Measurements from ENCODE around the gene NFAT5.

Gene NFAT5

GRCh38 chr16:69599731-69600130 is 34.0 kb downstream of the NFAT5 start:
- Mint-ChIP-seq H3K36me3 (ENCODE audit: low read depth) (peaks cover 4% of the 10 kb centered on the region), H3K9me3 (no peaks in the 10 kb centered on the region), H3K4me1 (ENCODE audit: low read depth) (peaks cover 20% of the 10 kb centered on the region), H3K27me3 (ENCODE audit: low read depth) (no peaks in the 10 kb centered on the region), H3K27ac (no peak overlapping the region), H3K4me3 (no peak overlapping the region)

- H3K4me3 Mint-ChIP-seq = no peak overlapping the region
- H3K27ac Mint-ChIP-seq = no peak overlapping the region
- H3K36me3 Mint-ChIP-seq (ENCODE audit: low read depth) = peaks cover 5% of the 10 kb centered on the region
- no peaks in the 10 kb centered on the region for H3K27me3 Mint-ChIP-seq (ENCODE audit: low read depth)
- H3K4me1 Mint-ChIP-seq (ENCODE audit: low read depth) = peaks cover 19% of the 10 kb centered on the region
- H3K9me3 Mint-ChIP-seq = no peaks in the 10 kb centered on the region
Measured at GRCh38 chr16:69600202-69600601, 34.4 kb downstream of the NFAT5 start.

DNA sequence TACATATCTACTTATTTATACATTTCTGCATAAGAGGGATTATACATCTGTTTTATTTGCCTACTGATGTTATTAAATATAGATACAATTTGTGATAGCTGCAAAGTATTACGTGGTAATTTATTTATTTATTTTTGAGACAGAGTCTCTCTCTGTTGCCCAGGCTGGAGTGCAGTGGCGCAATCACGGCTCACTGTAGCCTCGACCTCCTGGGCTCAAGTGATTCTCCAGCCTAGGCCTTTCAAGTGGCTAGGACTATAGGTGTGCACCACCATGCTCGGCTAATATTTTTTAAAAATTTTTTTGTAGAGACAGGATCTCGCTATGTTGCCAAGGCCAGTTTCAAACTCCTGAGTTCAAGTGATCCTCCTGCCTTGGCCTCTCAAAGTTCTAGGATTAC is 35.5 kb downstream of the NFAT5 start:
- H3K4me1 Mint-ChIP-seq (ENCODE audit: low read depth) = peaks cover 16% of the 10 kb centered on the region
- no peaks in the 10 kb centered on the region for H3K27me3 Mint-ChIP-seq (ENCODE audit: low read depth)
- H3K9me3 Mint-ChIP-seq = no peaks in the 10 kb centered on the region
- H3K27ac Mint-ChIP-seq = no peak overlapping the region
- H3K4me3 Mint-ChIP-seq = no peak overlapping the region
- H3K36me3 Mint-ChIP-seq (ENCODE audit: low read depth) = peaks cover 3% of the 10 kb centered on the region

- no peaks in the 10 kb centered on the region for H3K27me3 Mint-ChIP-seq (ENCODE audit: low read depth)
- peaks cover 5% of the 10 kb centered on the region for H3K36me3 Mint-ChIP-seq (ENCODE audit: low read depth)
- peaks cover 12% of the 10 kb centered on the region for H3K4me1 Mint-ChIP-seq (ENCODE audit: low read depth)
- H3K4me3 Mint-ChIP-seq = no peak overlapping the region
- H3K9me3 Mint-ChIP-seq = no peaks in the 10 kb centered on the region
- no peak overlapping the region for H3K27ac Mint-ChIP-seq
Measured at GRCh38 chr16:69606985-69607384, 41.2 kb downstream of the NFAT5 start.

GRCh38 chr16:69607674-69608073 is 41.9 kb downstream of the NFAT5 start:
- Mint-ChIP-seq H3K4me3 (no peak overlapping the region), H3K9me3 (no peaks in the 10 kb centered on the region), H3K36me3 (ENCODE audit: low read depth) (peaks cover 5% of the 10 kb centered on the region), H3K27ac (peak overlapping the region; percentile 0), H3K27me3 (ENCODE audit: low read depth) (no peaks in the 10 kb centered on the region), H3K4me1 (ENCODE audit: low read depth) (peaks cover 12% of the 10 kb centered on the region)

DNA sequence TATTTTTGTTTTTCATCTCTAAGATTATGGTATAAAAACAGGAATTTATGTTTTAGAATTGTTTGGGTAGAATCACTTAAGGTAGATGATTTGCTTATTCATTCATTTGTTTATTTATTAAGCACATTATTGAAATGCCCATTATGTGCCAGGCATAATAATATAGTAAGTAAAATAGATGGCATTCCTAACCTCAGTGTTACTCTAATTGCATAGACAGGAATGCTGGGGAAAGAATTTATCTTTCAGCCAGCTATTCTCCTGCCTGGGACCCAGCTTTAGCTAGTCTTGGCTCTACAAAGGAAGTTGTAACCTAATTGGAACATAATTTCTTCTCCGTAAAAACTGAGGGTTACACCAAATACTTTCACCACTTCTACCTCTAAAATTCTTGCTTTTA is 44.6 kb downstream of the NFAT5 start:
- Mint-ChIP-seq H3K27ac (no peak overlapping the region), H3K4me3 (no peak overlapping the region), H3K9me3 (no peaks in the 10 kb centered on the region), H3K36me3 (ENCODE audit: low read depth) (peaks cover 2% of the 10 kb centered on the region), H3K4me1 (ENCODE audit: low read depth) (peaks cover 23% of the 10 kb centered on the region), H3K27me3 (ENCODE audit: low read depth) (no peaks in the 10 kb centered on the region)

DNA sequence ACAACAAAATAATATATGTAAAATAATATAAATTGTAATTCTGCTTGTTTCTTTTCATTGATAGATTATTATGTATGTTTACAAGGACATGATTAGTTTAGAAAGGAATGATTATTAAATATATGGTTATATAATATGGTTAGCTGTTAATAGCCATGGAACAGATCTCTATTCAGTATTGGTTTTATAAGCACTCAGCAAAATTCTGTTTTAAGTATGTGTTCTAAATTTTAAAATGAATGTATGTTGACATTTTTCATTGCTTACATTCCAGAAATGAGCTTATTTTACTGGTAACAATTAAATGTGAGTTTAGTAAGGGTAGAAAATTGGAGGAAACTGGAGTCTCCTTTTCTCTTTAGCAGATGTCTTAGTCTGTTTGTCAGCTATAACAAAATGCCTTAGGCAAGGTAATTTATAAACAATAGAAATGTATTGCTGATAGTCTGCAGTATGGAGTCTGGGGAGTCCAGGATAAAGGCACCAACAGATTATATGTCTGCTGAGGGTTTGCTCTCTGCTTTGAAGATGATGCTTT is 45.4 kb downstream of the NFAT5 start:
- Mint-ChIP-seq H3K4me1 (ENCODE audit: low read depth) (peaks cover 26% of the 10 kb centered on the region), H3K27ac (no peak overlapping the region), H3K4me3 (no peak overlapping the region), H3K9me3 (no peaks in the 10 kb centered on the region), H3K27me3 (ENCODE audit: low read depth) (no peaks in the 10 kb centered on the region), H3K36me3 (ENCODE audit: low read depth) (peaks cover 4% of the 10 kb centered on the region)

DNA sequence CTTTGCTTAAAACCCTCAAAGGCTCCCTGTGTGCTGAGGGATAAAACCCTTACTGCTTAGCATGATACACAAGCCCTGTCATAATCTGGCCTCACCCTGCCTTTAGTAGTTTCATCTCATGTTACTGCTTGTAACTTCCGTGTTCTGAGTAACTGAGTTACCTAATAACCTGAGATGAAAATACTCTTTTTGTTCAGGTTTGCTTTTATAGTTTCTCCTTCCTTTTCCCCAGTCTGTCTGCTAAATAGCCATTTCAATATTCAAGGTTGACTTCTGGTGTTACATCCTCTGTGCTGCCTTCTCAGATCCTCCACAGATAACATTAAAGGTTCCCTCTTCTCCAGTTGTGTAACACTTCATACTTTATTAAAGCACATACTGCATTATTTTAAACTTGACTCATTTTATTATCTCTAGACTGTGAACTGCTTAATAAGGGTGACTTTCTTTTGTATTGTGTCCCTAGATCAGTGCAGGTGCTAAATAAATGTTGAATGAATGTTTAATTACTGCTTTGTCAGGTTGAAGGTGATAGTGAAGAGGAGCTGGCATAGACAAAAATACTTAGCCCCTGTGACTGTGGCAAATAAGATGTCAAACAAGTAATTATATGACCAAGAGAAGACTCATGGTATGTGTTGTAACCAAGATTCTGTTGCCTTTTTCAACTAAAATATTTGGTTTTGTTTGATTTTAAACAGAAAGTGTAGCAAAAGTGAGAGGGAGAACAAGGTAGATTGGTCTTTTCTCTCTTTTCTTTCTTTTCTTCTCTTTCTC is 47.8 kb downstream of the NFAT5 start:
- H3K4me3 Mint-ChIP-seq = no peak overlapping the region
- no peaks in the 10 kb centered on the region for H3K27me3 Mint-ChIP-seq (ENCODE audit: low read depth)
- peak overlapping the region; percentile 16 for H3K27ac Mint-ChIP-seq
- H3K4me1 Mint-ChIP-seq (ENCODE audit: low read depth) = peaks cover 18% of the 10 kb centered on the region
- H3K36me3 Mint-ChIP-seq (ENCODE audit: low read depth) = peaks cover 6% of the 10 kb centered on the region
- H3K9me3 Mint-ChIP-seq = no peaks in the 10 kb centered on the region

- Mint-ChIP-seq H3K36me3 (ENCODE audit: low read depth) (peaks cover 5% of the 10 kb centered on the region), H3K4me1 (ENCODE audit: low read depth) (peaks cover 26% of the 10 kb centered on the region), H3K4me3 (no peak overlapping the region), H3K9me3 (no peaks in the 10 kb centered on the region), H3K27ac (no peak overlapping the region), H3K27me3 (ENCODE audit: low read depth) (no peaks in the 10 kb centered on the region)
Measured at GRCh38 chr16:69615528-69615927, 49.8 kb downstream of the NFAT5 start.

GRCh38 chr16:69616082-69616481 is 50.3 kb downstream of the NFAT5 start:
- H3K4me3 Mint-ChIP-seq = no peak overlapping the region
- H3K4me1 Mint-ChIP-seq (ENCODE audit: low read depth) = peaks cover 29% of the 10 kb centered on the region
- H3K27me3 Mint-ChIP-seq (ENCODE audit: low read depth) = no peaks in the 10 kb centered on the region
- no peaks in the 10 kb centered on the region for H3K9me3 Mint-ChIP-seq
- H3K27ac Mint-ChIP-seq = no peak overlapping the region
- peaks cover 5% of the 10 kb centered on the region for H3K36me3 Mint-ChIP-seq (ENCODE audit: low read depth)

DNA sequence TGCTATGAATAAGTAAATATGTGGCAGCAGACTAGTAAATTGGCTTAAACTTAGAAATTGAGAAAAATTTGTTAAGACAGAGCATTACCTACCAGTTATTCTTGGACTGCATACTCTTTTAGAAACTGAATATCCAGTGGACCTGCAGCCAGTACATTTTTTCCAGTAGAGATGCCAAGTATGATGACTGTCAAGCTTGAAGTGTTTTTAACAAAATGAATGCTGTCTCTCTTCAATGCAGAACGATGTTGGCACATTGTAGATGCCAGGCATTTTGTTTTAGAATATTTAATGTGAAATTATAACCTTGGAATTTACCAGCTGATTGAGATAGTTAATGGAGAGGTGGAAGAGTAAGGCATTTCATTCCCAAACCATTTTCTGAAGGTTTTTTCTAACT is 52.5 kb downstream of the NFAT5 start:
- Mint-ChIP-seq H3K27ac (no peak overlapping the region), H3K36me3 (ENCODE audit: low read depth) (peaks cover 10% of the 10 kb centered on the region), H3K27me3 (ENCODE audit: low read depth) (no peaks in the 10 kb centered on the region), H3K9me3 (no peaks in the 10 kb centered on the region), H3K4me3 (no peak overlapping the region), H3K4me1 (ENCODE audit: low read depth) (peaks cover 27% of the 10 kb centered on the region)

DNA sequence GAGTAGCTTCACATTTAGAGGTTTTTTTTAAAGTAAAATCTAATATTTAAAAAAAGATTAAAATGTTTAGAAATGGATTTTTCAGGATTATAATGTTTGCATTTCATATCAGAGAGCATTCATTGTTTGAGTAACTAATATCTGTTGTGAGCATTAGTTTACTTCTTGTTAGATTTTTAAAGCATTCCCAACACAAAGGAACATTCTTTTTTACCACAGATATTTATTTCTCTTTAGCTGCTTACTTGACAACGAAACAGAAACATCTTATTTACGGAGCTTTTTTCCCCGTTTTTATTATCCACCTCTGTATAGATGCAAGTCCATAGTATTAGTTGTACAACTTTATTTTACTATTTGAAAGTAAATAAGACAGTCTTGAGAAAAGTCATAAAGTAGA is 53.0 kb downstream of the NFAT5 start:
- Mint-ChIP-seq H3K27me3 (ENCODE audit: low read depth) (no peaks in the 10 kb centered on the region), H3K9me3 (no peaks in the 10 kb centered on the region), H3K4me3 (no peak overlapping the region), H3K27ac (no peak overlapping the region), H3K36me3 (ENCODE audit: low read depth) (peaks cover 10% of the 10 kb centered on the region), H3K4me1 (ENCODE audit: low read depth) (peaks cover 23% of the 10 kb centered on the region)

DNA sequence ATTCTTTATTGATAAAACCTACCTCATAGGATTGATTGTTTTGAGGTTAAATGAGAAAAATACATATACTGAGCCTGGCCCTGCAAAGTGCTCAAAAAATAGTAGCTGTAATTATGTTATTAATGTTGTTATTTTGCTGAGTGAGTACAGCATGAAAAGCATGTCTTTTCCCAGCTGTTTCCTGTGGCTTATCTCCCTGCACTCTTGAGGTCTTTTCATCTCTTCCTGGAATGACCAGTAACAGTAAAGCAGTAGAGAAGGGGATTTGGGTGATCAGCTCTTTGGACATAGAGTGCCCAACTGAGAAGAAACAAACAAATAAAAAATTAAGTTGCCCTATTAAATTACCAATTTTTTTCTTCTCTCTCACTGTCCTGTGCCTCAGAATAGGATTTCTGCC is 53.7 kb downstream of the NFAT5 start:
- peaks cover 22% of the 10 kb centered on the region for H3K4me1 Mint-ChIP-seq (ENCODE audit: low read depth)
- peaks cover 10% of the 10 kb centered on the region for H3K36me3 Mint-ChIP-seq (ENCODE audit: low read depth)
- no peak overlapping the region for H3K27ac Mint-ChIP-seq
- no peaks in the 10 kb centered on the region for H3K27me3 Mint-ChIP-seq (ENCODE audit: low read depth)
- H3K4me3 Mint-ChIP-seq = no peak overlapping the region
- no peaks in the 10 kb centered on the region for H3K9me3 Mint-ChIP-seq

DNA sequence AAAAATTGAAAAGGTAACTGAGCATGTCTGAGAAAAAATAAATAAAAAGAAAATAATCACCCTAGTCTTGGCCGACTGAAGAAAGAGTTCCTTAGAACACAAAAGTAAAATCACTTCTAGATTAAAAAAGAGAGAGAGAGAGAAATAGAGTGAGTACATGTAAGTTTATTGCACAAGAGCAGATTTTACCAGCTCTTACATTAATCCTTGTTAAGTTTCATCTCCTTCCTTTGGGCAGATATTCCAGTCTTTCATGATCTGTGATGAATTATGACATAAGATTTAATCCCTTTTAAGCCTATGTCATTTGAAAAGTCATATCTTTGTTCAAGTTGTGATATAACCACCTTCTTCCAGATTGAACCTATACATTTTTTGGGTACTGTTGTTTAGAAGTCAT is 54.8 kb downstream of the NFAT5 start:
- peaks cover 21% of the 10 kb centered on the region for H3K4me1 Mint-ChIP-seq (ENCODE audit: low read depth)
- no peak overlapping the region for H3K4me3 Mint-ChIP-seq
- peaks cover 10% of the 10 kb centered on the region for H3K36me3 Mint-ChIP-seq (ENCODE audit: low read depth)
- no peak overlapping the region for H3K27ac Mint-ChIP-seq
- H3K9me3 Mint-ChIP-seq = no peaks in the 10 kb centered on the region
- no peaks in the 10 kb centered on the region for H3K27me3 Mint-ChIP-seq (ENCODE audit: low read depth)

GRCh38 chr16:69621225-69621624 is 55.5 kb downstream of the NFAT5 start:
- Mint-ChIP-seq H3K4me3 (no peak overlapping the region), H3K9me3 (no peaks in the 10 kb centered on the region), H3K27ac (no peak overlapping the region), H3K27me3 (ENCODE audit: low read depth) (no peaks in the 10 kb centered on the region), H3K4me1 (ENCODE audit: low read depth) (peaks cover 17% of the 10 kb centered on the region), H3K36me3 (ENCODE audit: low read depth) (peaks cover 8% of the 10 kb centered on the region)
